Kidney (tissue), 14 donors: ENCODE measurements around the gene LEFTY2. TPM values are rescaled to one million over a fixed set of nuclear protein-coding genes. Genes with fewer than 3 reads are reported as not detected.

ENCODE experiments used
- DNase-seq, 5 donors: peaks; one replicate each; pipeline ENCODE4 v3.0.0-alpha.2; 2013 to 2020
- FAIRE-seq: peaks from 2 replicates; lab custom pipeline; 2012; peaks lifted over from hg19 to GRCh38; lab: Jason Lieb, UNC
- H3K27ac ChIP-seq, 2 donors: one replicate each; pipeline ENCODE4 v1.7.0; 2013; ENCODE audit warnings: low read depth in 2 of 2, low read length in 2 of 2, inconsistent platforms in 1 of 2
- H3K27me3 ChIP-seq: one replicate; pipeline ENCODE4 v1.7.1; 2013; ENCODE audit warnings: low read length, inconsistent platforms; ENCODE audit not compliant: control insufficient read depth, insufficient read depth
- H3K36me3 ChIP-seq, 3 donors: one replicate each; pipeline versions ENCODE4 v1.7.0 to v1.7.1; 2013; ENCODE audit warnings: low read length in 3 of 3, control low read depth in 1 of 3, inconsistent platforms in 1 of 3; ENCODE audit not compliant: insufficient read depth in 3 of 3, control insufficient read depth in 2 of 3
- H3K4me1 ChIP-seq, 3 donors: one replicate each; pipeline versions ENCODE4 v1.7.0 to v1.7.1; 2013; ENCODE audit warnings: low read length in 3 of 3, inconsistent platforms in 1 of 3, low read depth in 1 of 3; ENCODE audit not compliant: control insufficient read depth in 2 of 3, insufficient read depth in 2 of 3
- H3K4me3 ChIP-seq, 3 donors: one replicate each; pipeline versions ENCODE4 v1.7.0 to v1.8.1; 2013; ENCODE audit warnings: low read length in 3 of 3, control low read depth in 1 of 3, inconsistent platforms in 1 of 3
- H3K9ac ChIP-seq, 3 donors: one replicate each; pipeline versions ENCODE4 v1.7.0 to v1.7.1; 2013; ENCODE audit warnings: low read length in 3 of 3, control low read depth in 1 of 3, inconsistent platforms in 1 of 3
- H3K9me3 ChIP-seq, 3 donors: one replicate each; pipeline versions ENCODE4 v1.7.0 to v1.7.1; 2013; ENCODE audit warnings: low read length in 3 of 3, control low read depth in 1 of 3, inconsistent platforms in 1 of 3; ENCODE audit not compliant: control insufficient read depth in 2 of 3, insufficient read depth in 1 of 3
- CTCF ChIP-seq: IDR thresholded peaks from 3 replicates; pipeline ENCODE4 v1.5.1; 2012; ENCODE audit warnings: mild to moderate bottlenecking, moderate library complexity, borderline replicate concordance; ENCODE audit not compliant: insufficient read depth; ENCODE audit errors: extremely low read depth
- intact Hi-C: fragments of 100-400 bp; cut with DNase I; formaldehyde crosslinking; loops from one replicate; pipeline ENCODE4 v1.11.1; 2022
- polyA plus RNA-seq: library from polyadenylated mRNA; stranded (reverse); fragments of 350-450 nt; fragmentation: Illumina TruSeq; extraction: RNeasy Lipid Tissue Mini Kit (QIAGEN cat#74804); gene quantifications from one replicate; pipeline ENCODE4 v1.2.3, GENCODE V29; 2014; ENCODE audit warnings: low read depth, low replicate concordance; ENCODE audit not compliant: insufficient read depth
- total RNA-seq: library from RNA; stranded (reverse); fragmentation: NEBNext Ultra II Directional; extraction: Animal tissue kit (Norgen Biotek cat#: 25700); gene quantifications from one replicate; pipeline ENCODE4 v1.2.1, GENCODE V29; 2021
- donor health status: control.
- donor health status: control.
- donor health status: control.
- donor health status: control.
- donor health status: control.
- donor health status: DM: yes; HTN: yes; CAD: no.
- donor health status: Normal renal cell carcinoma (clear cell type).

LEFTY2 gene
- total and polyA plus RNA-seq, 2 donors from 2014 or later, result 0.13 to 0.28 TPM

- no peaks in the 10 kb centered on the region for H3K27me3 ChIP-seq
- no peak for TF ChIP-seq CTCF
- H3K9ac ChIP-seq, result no peak overlapping the region
- FAIRE-seq, result no peak
- no peaks in the 10 kb centered on the region for H3K9me3 ChIP-seq
- intact Hi-C loops, result no loop called here
- no peak for DNase-seq
- H3K36me3 ChIP-seq, result no peaks in the 10 kb centered on the region
- no peaks in the 10 kb centered on the region for H3K4me1 ChIP-seq
- no peak overlapping the region for H3K27ac ChIP-seq
- no peak overlapping the region for H3K4me3 ChIP-seq
Measured at GRCh38 chr1:225965231-225965630, 24.2 kb upstream of the LEFTY2 start.

GRCh38 chr1:225963735-225964530 is 22.9 kb upstream of the LEFTY2 start:
- no peak for FAIRE-seq

GRCh38 chr1:225962440-225962975 is 21.5 kb upstream of the LEFTY2 start:
- Histone ChIP-seq H3K4me3 (no peak overlapping the region), H3K27me3 (no peaks in the 10 kb centered on the region), H3K4me1 (no peaks in the 10 kb centered on the region), H3K9ac (no peak overlapping the region), H3K27ac (no peak overlapping the region), H3K9me3 (no peaks in the 10 kb centered on the region), H3K36me3 (no peaks in the 10 kb centered on the region)
- FAIRE-seq (no peak), DNase-seq (peak in 4 of 5 donors; percentile 49 to 77 (median 66))
- intact Hi-C loops, result no loop called here
- peak; percentile 55 for TF ChIP-seq CTCF

More at GRCh38 chr1:225963735-225964530, 22.9 kb upstream of the LEFTY2 start:
- TF ChIP-seq CTCF, result no peak
- Histone ChIP-seq H3K9ac (no peak overlapping the region), H3K9me3 (no peaks in the 10 kb centered on the region), H3K27me3 (no peaks in the 10 kb centered on the region), H3K4me1 (no peaks in the 10 kb centered on the region), H3K4me3 (no peak overlapping the region), H3K27ac (no peak overlapping the region), H3K36me3 (no peaks in the 10 kb centered on the region)
- intact Hi-C loops, result no loop called here
- DNase-seq, result no peak
